Heart left ventricle (tissue), 16 donors: Measurements from ENCODE around the gene LAMA3. TPM values are rescaled to one million over a fixed set of nuclear protein-coding genes. Genes with fewer than 3 reads are reported as not detected.

Experiments
- ATAC-seq, 4 donors: fragments of 200-7000 bp; cut with Tn5 transposase; one replicate each; pipeline ENCODE4 v1.9.1; 2020 to 2022; ENCODE audit warnings: moderate library complexity in 4 of 4, mild to moderate bottlenecking in 3 of 4, moderate number of reproducible peaks in 1 of 4
- DNase-seq, 5 donors: peaks; one replicate each; pipeline ENCODE4 v3.0.0-alpha.2; 2020
- H3K27ac ChIP-seq, 12 donors: fragments of 200-600 bp; sonication (generic) in 4 of 12; one replicate each; pipeline versions ENCODE4 v1.5.0 to v1.8.0; 2016 to 2022; ENCODE audit warnings: mild to moderate bottlenecking in 2 of 12
- H3K27me3 ChIP-seq, 9 donors: fragments of 200-600 bp; sonication (generic) in 2 of 9; one replicate each; pipeline versions ENCODE4 v1.5.1 to v1.8.0; 2016 to 2022; ENCODE audit warnings: mild to moderate bottlenecking in 3 of 9
- H3K36me3 ChIP-seq, 9 donors: fragments of 200-600 bp; sonication (generic) in 2 of 9; one replicate each; pipeline versions ENCODE4 v1.5.0 to v1.8.0; 2018 to 2022; ENCODE audit warnings: mild to moderate bottlenecking in 2 of 9
- H3K4me1 ChIP-seq, 12 donors: fragments of 200-600 bp; sonication (generic) in 4 of 12; one replicate each; pipeline versions ENCODE4 v1.5.0 to v1.8.0; 2016 to 2022; ENCODE audit warnings: mild to moderate bottlenecking in 3 of 12
- H3K4me3 ChIP-seq, 12 donors: fragments of 200-600 bp; sonication (generic) in 4 of 12; one replicate each; pipeline versions ENCODE4 v1.5.0 to v1.8.0; 2017 to 2022; ENCODE audit warnings: mild to moderate bottlenecking in 9 of 12, moderate library complexity in 4 of 12
- H3K9me3 ChIP-seq, 12 donors: fragments of 200-600 bp; sonication (generic) in 4 of 12; one replicate each; pipeline versions ENCODE4 v1.5.0 to v1.8.0; 2016 to 2022; ENCODE audit warnings: mild to moderate bottlenecking in 1 of 12
- POLR2A ChIP-seq, 2 donors: fragments of 450-650 bp; IDR thresholded peaks; one replicate each; pipeline ENCODE4 v1.6.1; 2017; ENCODE audit warnings: antibody characterized with exemption in 2 of 2, mild to moderate bottlenecking in 2 of 2, moderate library complexity in 2 of 2
- WGBS, 4 donors: extraction: QIAGEN DNeasy Blood & Tissue Kit in 2 of 4; methylation state at CpG; one replicate each; pipeline versions ENCODE4 v1.1.5 to v1.1.7; 2013 to 2018; 5-methylcytosine and 5-hydroxymethylcytosine counted together
- intact Hi-C, 10 donors: fragments of 100-400 bp; cut with DNase I; formaldehyde crosslinking; loops; one replicate each; pipeline versions ENCODE4 v1.11.1 to v1.14.2; 2022
- polyA plus RNA-seq, 2 donors: library from polyadenylated mRNA; stranded (reverse); fragments of 200-250 nt; gene quantifications; one replicate each; pipeline ENCODE4 v1.2.3, GENCODE V29; 2013
- total RNA-seq, 9 donors: library from RNA; depleted of rRNA in 2 of 9; stranded (reverse); fragments of >200 nt in 2 of 9; fragmentation: NEBNext Ultra II Directional in 3 of 9; extraction: Animal tissue kit (Norgen Biotek cat#: 25700) in 3 of 9; gene quantifications; one replicate each; pipeline versions ENCODE4 v1.1.0 to v1.2.4, GENCODE V29; 2016 to 2023
- TF ChIP-seq, protein P1 (sequence below), 12 donors: fragments of 200-600 bp; sonication (generic) in 4 of 12; IDR thresholded peaks; one replicate each; pipeline versions ENCODE4 v1.5.0 to v1.8.0; 2018 to 2022; ENCODE audit warnings: antibody characterized with exemption in 12 of 12, mild to moderate bottlenecking in 5 of 12
- donor health status: ischemic (EF 13 %, LVEDD 7.1; RV severe dilation, severe dysfunction).
- donor health status: healthy with polysubstance abuse.
- donor health status: DM: no; HTN: yes; CAD: no.
- donor health status: DM: no; HTN: no; CAD: no.
- donor health status: ischemic (EF 25% LVEDD 6.9; RV normal size, moderate dysfunction).
- donor health status: ischemic (EF 25% LVEDD 5.7; RV mildly dilated, moderate dysfunction).
- donor health status: healthy.
- donor health status: DM: yes; HTN: yes; CAD: no.
- donor health status: ischemic (EF 35%, LVEDD 5.7; RV mildly dilated, moderate dysfunction).
- donor health status: nonischemic (EF 11% LVEDD 7.7; RV severe dilation, severe dysfunction).
- donor health status: DM: yes; HTN: yes; CAD: no.
- donor health status: PGD.
- donor health status: ischemic (EF 29% LVEDD 5.4; RV normal size, mild dysfunction).
- donor health status: nonischemic (EF 23%, LVEDD 6.1; RV moderate dilation, normal function).

LAMA3 gene
- total and polyA plus RNA-seq, 11 donors = 1.2 to 6.6 (median 3.2) TPM

DNA sequence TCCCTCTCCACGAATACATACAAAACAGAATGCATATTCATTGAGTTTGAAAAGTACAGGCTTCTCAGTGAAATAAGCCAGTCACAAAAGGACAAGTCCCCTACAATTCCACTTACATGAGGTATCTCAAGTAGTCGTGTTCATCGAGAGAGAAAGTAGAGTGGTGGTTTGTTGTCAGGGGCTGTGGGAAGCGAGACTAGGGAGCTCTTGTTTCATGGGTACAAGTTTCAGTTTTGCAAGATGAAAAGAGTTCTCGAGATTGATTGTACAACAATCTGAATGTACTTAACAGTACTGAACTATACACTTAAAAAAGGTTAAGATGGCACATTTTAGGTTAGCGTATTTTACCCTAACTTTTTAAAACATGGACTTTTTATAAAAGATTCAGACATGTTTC, 253.9 kb downstream of the LAMA3 start:
- peaks cover 0 to 13% (median 0%) of the 10 kb centered on the region in 9 donors for H3K36me3 ChIP-seq
- no peak for DNase-seq
- no peak overlapping the region for H3K4me3 ChIP-seq
- H3K9me3 ChIP-seq = no peaks in the 10 kb centered on the region
- TF ChIP-seq, protein P1, sequence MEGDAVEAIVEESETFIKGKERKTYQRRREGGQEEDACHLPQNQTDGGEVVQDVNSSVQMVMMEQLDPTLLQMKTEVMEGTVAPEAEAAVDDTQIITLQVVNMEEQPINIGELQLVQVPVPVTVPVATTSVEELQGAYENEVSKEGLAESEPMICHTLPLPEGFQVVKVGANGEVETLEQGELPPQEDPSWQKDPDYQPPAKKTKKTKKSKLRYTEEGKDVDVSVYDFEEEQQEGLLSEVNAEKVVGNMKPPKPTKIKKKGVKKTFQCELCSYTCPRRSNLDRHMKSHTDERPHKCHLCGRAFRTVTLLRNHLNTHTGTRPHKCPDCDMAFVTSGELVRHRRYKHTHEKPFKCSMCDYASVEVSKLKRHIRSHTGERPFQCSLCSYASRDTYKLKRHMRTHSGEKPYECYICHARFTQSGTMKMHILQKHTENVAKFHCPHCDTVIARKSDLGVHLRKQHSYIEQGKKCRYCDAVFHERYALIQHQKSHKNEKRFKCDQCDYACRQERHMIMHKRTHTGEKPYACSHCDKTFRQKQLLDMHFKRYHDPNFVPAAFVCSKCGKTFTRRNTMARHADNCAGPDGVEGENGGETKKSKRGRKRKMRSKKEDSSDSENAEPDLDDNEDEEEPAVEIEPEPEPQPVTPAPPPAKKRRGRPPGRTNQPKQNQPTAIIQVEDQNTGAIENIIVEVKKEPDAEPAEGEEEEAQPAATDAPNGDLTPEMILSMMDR (IDR thresholded peaks at IDR 0.05) = no peak
- no peak for TF ChIP-seq POLR2A (IDR thresholded peaks at IDR 0.05)
- H3K27me3 ChIP-seq = no peaks in the 10 kb centered on the region
- H3K27ac ChIP-seq = no peak overlapping the region
- ATAC-seq = no peak
- intact Hi-C loops = no loop called here
- WGBS, 4 donors = 82 to 88% (median 87%) methylated on average over 6 of the region's 6 CpGs
- H3K4me1 ChIP-seq = peaks cover 0 to 7% (median 0%) of the 10 kb centered on the region in 12 donors

DNA sequence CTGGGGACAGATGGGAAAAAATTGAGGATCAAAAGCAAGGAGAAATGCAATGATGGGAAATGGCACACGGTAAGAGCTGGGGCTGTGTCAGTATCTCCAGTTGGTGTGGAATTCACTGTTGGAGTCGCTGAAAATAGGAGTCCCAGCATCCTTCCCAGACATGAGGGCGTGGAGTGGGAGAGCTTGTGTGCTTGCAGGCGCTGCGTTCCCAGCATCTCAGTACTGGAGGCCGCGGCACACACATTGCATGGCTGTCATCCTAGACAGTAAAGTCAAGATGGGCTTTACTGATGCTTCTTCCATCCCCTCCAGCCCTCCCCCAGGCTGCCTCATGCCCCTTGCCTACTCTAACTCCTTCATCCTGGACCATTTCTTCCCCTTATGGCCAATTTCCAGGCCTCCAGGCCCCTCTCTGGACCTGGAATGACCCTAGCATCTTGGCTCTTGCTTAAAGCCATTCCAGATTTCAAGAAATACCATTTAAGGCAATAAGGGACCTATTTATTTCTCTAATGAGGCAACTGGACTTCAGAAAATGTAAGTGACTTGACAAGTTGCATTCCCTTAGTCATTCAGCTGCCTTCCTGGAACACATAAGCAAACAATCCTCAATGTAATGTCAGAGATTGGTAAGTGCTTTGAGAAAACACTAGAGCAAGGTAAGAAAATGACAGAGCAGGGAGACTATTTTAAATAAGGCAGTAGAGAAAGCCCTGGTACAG, 254.8 kb downstream of the LAMA3 start:
- Histone ChIP-seq H3K9me3 (no peaks in the 10 kb centered on the region), H3K27ac (no peak overlapping the region), H3K4me1 (peaks cover 0 to 4% (median 0%) of the 10 kb centered on the region in 12 donors), H3K27me3 (no peaks in the 10 kb centered on the region), H3K4me3 (no peak overlapping the region), H3K36me3 (peaks cover 0 to 13% (median 0%) of the 10 kb centered on the region in 9 donors)
- no peak for ATAC-seq
- DNase-seq = no peak
- WGBS, 4 donors = 89 to 96% (median 95%) methylated on average over 7 of the region's 7 CpGs
- no peak for TF ChIP-seq POLR2A (IDR thresholded peaks at IDR 0.05)
- TF ChIP-seq, protein P1 (IDR thresholded peaks at IDR 0.05) = no peak
- intact Hi-C loops = no loop called here

DNA sequence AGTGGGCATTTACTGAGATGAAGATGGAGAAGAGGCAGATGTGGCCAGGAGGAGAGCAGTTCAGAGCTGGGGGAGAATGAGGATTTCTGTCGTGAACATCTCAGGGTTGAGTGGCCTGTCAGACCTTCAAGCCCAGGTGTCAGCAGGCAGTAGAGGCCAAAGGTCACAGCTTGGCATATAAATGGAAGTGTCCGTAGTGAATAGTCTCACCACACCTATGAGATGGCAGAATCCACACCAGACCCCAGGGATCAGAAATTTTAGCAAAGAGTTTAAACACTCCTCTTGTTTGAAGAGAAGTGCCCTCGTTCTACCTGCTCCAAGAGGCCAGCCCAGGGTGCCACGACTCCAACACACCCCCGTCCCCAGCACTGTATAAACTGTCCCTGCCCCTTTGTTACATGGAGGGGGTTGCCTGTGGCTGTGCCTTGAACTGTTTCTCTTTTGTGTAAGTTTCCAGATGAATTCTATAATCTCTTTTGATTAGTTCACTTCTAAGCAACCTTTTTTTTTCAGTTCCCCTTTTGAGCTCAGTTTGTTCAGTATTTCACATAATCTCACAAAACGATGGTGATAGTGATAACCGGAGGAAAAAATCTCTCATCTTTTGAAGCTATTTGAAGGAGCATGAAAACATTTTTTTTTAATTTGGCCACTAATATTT, 256.3 kb downstream of the LAMA3 start:
- H3K9me3 ChIP-seq = no peaks in the 10 kb centered on the region
- H3K4me1 ChIP-seq = no peaks in the 10 kb centered on the region
- TF ChIP-seq, protein P1 (IDR thresholded peaks at IDR 0.05) = no peak
- no peak for TF ChIP-seq POLR2A (IDR thresholded peaks at IDR 0.05)
- ATAC-seq (no peak), DNase-seq (no peak)
- no peak overlapping the region for H3K27ac ChIP-seq
- peaks cover 0 to under 1% (median 0%) of the 10 kb centered on the region in 9 donors for H3K36me3 ChIP-seq
- intact Hi-C loops = no loop called here
- no peak overlapping the region for H3K4me3 ChIP-seq
- no peaks in the 10 kb centered on the region for H3K27me3 ChIP-seq
- WGBS, 4 donors = 86 to 93% (median 89%) methylated on average over 7 of the region's 7 CpGs

DNA sequence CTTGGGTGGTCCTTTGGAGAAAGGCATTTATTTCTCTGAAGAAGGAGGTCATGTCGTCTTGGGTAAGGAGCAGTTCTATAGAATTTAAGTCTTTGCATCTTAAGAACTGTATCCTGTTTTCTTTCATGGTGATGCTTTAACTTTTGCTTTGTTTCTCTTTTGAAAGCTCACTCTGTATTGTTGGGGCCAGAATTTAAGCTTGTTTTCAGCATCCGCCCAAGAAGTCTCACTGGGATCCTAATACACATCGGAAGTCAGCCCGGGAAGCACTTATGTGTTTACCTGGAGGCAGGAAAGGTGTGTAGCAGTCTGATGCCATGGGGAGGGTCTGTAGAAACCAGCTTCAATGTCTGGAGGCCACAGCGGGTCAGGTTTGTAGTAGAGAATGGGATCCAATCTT, 260.6 kb downstream of the LAMA3 start:
- Histone ChIP-seq H3K27me3 (no peaks in the 10 kb centered on the region), H3K36me3 (peaks cover 0 to 3% (median 0%) of the 10 kb centered on the region in 9 donors), H3K27ac (no peak overlapping the region), H3K4me3 (no peak overlapping the region), H3K9me3 (no peaks in the 10 kb centered on the region), H3K4me1 (no peaks in the 10 kb centered on the region)
- no peak for DNase-seq
- WGBS, 4 donors = 80 to 89% (median 82%) methylated on average over 5 of the region's 5 CpGs
- no peak for TF ChIP-seq POLR2A (IDR thresholded peaks at IDR 0.05)
- TF ChIP-seq, protein P1 (IDR thresholded peaks at IDR 0.05) = no peak
- no peak for ATAC-seq
- intact Hi-C loops = loop anchor here in 1 of 10 donors (10.0 kb wide), 1 partner anchor 165 kb away; no protein-coding TSS in a partner anchor
